Dermis microvascular lymphatic vessel endothelial cell (primary cell): ENCODE measurements around the gene RPL21. TPM values are rescaled to one million over a fixed set of nuclear protein-coding genes. Genes with fewer than 3 reads are reported as not detected.
"Not testable (repeated sequence)": the region's sequence is repeated elsewhere in the genome, so short reads cannot be mapped to it uniquely, and the experiment has no call there.

Source experiments
- DNase-seq, 2 donors: peaks; one replicate each; pipeline versions ENCODE4 v3.0.0 to v3.0.0-alpha.2; 2010; ENCODE audit warnings: low read depth in 2 of 2
- total RNA-seq: library from RNA; depleted of rRNA; stranded (reverse); fragments of >200 nt; gene quantifications from 2 replicates; pipeline ENCODE4 v1.2.1, GENCODE V29; 2014

Gene RPL21
- total RNA-seq, 1 donor from 2014 or later = 718 TPM

- no peak for DNase-seq
These were observed 37.8 kb downstream of the RPL21 start for GRCh38 chr13:27289011-27289665.

- DNase-seq = no peak
These were observed 39.4 kb downstream of the RPL21 start for GRCh38 chr13:27290715-27291114.

GRCh38 chr13:27291967-27292366 is 40.6 kb downstream of the RPL21 start:
- DNase-seq = not testable (repeated sequence)

GRCh38 chr13:27293076-27293691 is 41.8 kb downstream of the RPL21 start:
- no peak for DNase-seq

- DNase-seq = no peak
These were observed 42.6 kb downstream of the RPL21 start for GRCh38 chr13:27293873-27294515.

- no peak for DNase-seq
These were observed 43.7 kb downstream of the RPL21 start for GRCh38 chr13:27295096-27295495.

- DNase-seq = no peak
These were observed 44.3 kb downstream of the RPL21 start for GRCh38 chr13:27295660-27296059.

- no peak for DNase-seq
These were observed 45.1 kb downstream of the RPL21 start for GRCh38 chr13:27296496-27296895.

- no peak for DNase-seq
These were observed 47.5 kb downstream of the RPL21 start for GRCh38 chr13:27298849-27299248.

- DNase-seq = not testable (repeated sequence)
These were observed 49.0 kb downstream of the RPL21 start for GRCh38 chr13:27300406-27300805.

- no peak for DNase-seq
These were observed 49.7 kb downstream of the RPL21 start for GRCh38 chr13:27300941-27301586.

- DNase-seq = no peak
These were observed 51.4 kb downstream of the RPL21 start for GRCh38 chr13:27302643-27303262.

- DNase-seq = no peak
These were observed 52.7 kb downstream of the RPL21 start for GRCh38 chr13:27304099-27304498.

- no peak for DNase-seq
These were observed 53.3 kb downstream of the RPL21 start for GRCh38 chr13:27304611-27305010.

Other genes starting within 250 kb of the RPL21 start
- 19.3 and 24.0 TPM in 2 replicates for gene USP12, start 79.7 kb upstream of the RPL21 start, total RNA-seq
- gene RASL11A, start 19.3 kb downstream of the RPL21 start, total RNA-seq = 1.2 and 2.3 TPM in 2 replicates
- gene GTF3A, start 173.1 kb downstream of the RPL21 start, total RNA-seq = 99.8 and 106 TPM in 2 replicates
- gene MTIF3, start 199.0 kb downstream of the RPL21 start, total RNA-seq = 33.9 and 37.0 TPM in 2 replicates